ENCODE results near the gene CD59.
"Not testable (repeated sequence)": the region's sequence is repeated elsewhere in the genome, so short reads cannot be mapped to it uniquely, and the experiment has no call there.

The CD59 gene

GRCh38 chr11:33709466-33709865 is 26.8 kb downstream of the CD59 start:
- H3K36me3 ChIP-seq (ENCODE audit: insufficient read depth, low read depth, low read length) = peaks cover 35% of the 10 kb centered on the region
- H3K27ac ChIP-seq (ENCODE audit: low read length) = no peak overlapping the region
- H3K9ac ChIP-seq (ENCODE audit: low read depth, low read length) = no peak overlapping the region
- no peaks in the 10 kb centered on the region for H3K4me1 ChIP-seq (ENCODE audit: insufficient read depth, low read length)
- no peaks in the 10 kb centered on the region for H3K9me3 ChIP-seq (ENCODE audit: insufficient read depth, low read depth, low read length)
- H3K27me3 ChIP-seq (ENCODE audit: insufficient read depth, low read length) = no peaks in the 10 kb centered on the region
- no peak overlapping the region for H3K4me3 ChIP-seq (ENCODE audit: low read length)

DNA sequence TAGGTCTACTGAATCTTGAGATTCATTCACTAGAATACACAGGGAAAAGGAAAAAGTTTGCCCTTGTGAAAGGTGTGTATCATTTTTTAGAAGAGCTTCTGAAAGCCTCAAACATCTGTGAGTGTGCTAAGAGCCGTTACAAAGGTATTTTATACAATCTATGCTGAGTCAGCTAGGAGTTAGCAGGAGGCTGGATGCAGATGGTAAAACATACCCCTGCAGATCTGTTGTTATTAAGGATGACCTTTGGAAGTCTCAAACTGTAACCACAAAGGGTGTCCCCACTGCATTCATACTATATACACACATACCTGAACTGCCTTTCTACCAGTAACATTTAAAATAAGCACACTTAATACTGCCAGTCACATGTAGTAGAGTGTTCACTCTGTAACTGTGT is 27.2 kb downstream of the CD59 start:
- H3K36me3 ChIP-seq (ENCODE audit: insufficient read depth, low read depth, low read length) = peaks cover 30% of the 10 kb centered on the region

DNA sequence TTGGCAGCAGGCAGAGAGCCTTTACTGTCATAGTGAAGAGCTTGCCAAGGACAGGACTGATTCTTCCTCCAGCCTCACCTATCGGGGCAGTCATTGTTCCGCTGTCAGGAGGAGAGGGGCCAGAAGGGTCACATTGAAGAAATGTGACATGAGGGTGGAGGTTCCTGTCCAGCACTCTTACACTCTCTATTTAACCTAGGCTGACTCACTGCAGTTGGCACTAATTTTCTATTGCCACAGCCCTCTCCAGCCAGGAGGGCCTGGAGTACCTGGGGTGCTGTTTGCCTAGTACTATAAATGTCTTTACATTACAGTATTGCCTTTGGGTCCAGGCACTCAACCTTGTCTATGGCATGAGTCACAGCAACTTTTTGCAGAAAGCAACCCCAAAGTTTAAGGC is 28.4 kb downstream of the CD59 start:
- not testable (repeated sequence) for H3K27me3 ChIP-seq (ENCODE audit: insufficient read depth, low read length); H3K4me3 ChIP-seq (ENCODE audit: low read length); H3K9ac ChIP-seq (ENCODE audit: low read depth, low read length); H3K4me1 ChIP-seq (ENCODE audit: insufficient read depth, low read length); H3K9me3 ChIP-seq (ENCODE audit: insufficient read depth, low read depth, low read length); H3K27ac ChIP-seq (ENCODE audit: low read length)
- peaks cover 24% of the 10 kb centered on the region for H3K36me3 ChIP-seq (ENCODE audit: insufficient read depth, low read depth, low read length)

More for the DNA sequence above, 27.2 kb downstream of the CD59 start:
- Histone ChIP-seq H3K4me1 (ENCODE audit: insufficient read depth, low read length) (no peaks in the 10 kb centered on the region), H3K9ac (ENCODE audit: low read depth, low read length) (no peak overlapping the region), H3K9me3 (ENCODE audit: insufficient read depth, low read depth, low read length) (no peaks in the 10 kb centered on the region), H3K27ac (ENCODE audit: low read length) (no peak overlapping the region), H3K27me3 (ENCODE audit: insufficient read depth, low read length) (no peaks in the 10 kb centered on the region), H3K4me3 (ENCODE audit: low read length) (no peak overlapping the region)

DNA sequence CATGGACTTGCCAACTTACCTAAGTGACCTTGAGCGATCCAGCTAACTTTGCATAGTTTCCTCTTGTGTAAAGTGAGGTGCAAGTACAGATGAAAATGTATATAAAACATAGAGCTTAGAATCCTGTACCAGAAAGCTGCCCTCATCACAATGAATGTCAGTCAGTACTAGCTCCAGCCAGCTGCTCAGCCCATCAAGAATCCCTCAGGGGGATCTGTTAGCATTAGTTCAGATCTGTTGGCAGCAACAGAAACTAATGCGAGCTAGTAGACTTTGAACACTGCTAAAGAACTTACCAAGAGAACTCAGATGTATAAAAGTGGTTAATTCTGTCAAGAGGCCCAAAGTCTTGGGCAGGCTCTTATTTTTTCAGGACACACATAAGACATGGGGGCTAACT is 29.3 kb downstream of the CD59 start:
- no peaks in the 10 kb centered on the region for H3K27me3 ChIP-seq (ENCODE audit: insufficient read depth, low read length)
- H3K36me3 ChIP-seq (ENCODE audit: insufficient read depth, low read depth, low read length) = peaks cover 21% of the 10 kb centered on the region
- H3K4me3 ChIP-seq (ENCODE audit: low read length) = no peak overlapping the region
- H3K9ac ChIP-seq (ENCODE audit: low read depth, low read length) = no peak overlapping the region
- H3K27ac ChIP-seq (ENCODE audit: low read length) = no peak overlapping the region
- no peaks in the 10 kb centered on the region for H3K4me1 ChIP-seq (ENCODE audit: insufficient read depth, low read length)
- H3K9me3 ChIP-seq (ENCODE audit: insufficient read depth, low read depth, low read length) = no peaks in the 10 kb centered on the region

GRCh38 chr11:33706546-33706945 is 29.7 kb downstream of the CD59 start:
- Histone ChIP-seq H3K4me1 (ENCODE audit: insufficient read depth, low read length) (no peaks in the 10 kb centered on the region), H3K4me3 (ENCODE audit: low read length) (no peak overlapping the region), H3K9me3 (ENCODE audit: insufficient read depth, low read depth, low read length) (no peaks in the 10 kb centered on the region), H3K9ac (ENCODE audit: low read depth, low read length) (no peak overlapping the region), H3K27ac (ENCODE audit: low read length) (no peak overlapping the region), H3K36me3 (ENCODE audit: insufficient read depth, low read depth, low read length) (peaks cover 21% of the 10 kb centered on the region), H3K27me3 (ENCODE audit: insufficient read depth, low read length) (no peaks in the 10 kb centered on the region)

GRCh38 chr11:33704240-33705002 is 31.8 kb downstream of the CD59 start:
- H3K9me3 ChIP-seq (ENCODE audit: insufficient read depth, low read depth, low read length) = no peaks in the 10 kb centered on the region
- H3K4me3 ChIP-seq (ENCODE audit: low read length) = no peak overlapping the region
- H3K9ac ChIP-seq (ENCODE audit: low read depth, low read length) = no peak overlapping the region
- peaks cover 7% of the 10 kb centered on the region for H3K27me3 ChIP-seq (ENCODE audit: insufficient read depth, low read length)
- H3K27ac ChIP-seq (ENCODE audit: low read length) = no peak overlapping the region
- H3K36me3 ChIP-seq (ENCODE audit: insufficient read depth, low read depth, low read length) = peaks cover 10% of the 10 kb centered on the region
- no peaks in the 10 kb centered on the region for H3K4me1 ChIP-seq (ENCODE audit: insufficient read depth, low read length)

DNA sequence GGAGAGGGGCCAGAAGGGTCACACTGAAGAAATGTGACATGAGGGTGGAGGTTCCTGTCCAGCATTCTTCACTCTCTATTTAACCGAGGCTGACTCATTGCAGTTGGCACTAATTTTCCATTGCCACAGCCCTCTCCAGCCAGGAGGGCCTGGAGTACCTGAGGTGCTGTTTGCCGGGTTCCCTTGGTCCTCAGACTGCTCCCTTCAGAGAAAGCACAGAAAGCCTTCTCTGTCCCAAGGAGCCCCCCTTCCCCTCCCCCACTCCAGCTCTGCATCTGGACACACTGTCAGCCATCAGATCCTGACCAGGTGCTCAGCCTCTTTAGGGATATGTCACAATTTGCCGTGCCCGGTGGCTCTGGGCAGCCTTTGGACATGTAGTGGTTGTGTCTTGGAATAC is 32.4 kb downstream of the CD59 start:
- no peak overlapping the region for H3K4me3 ChIP-seq (ENCODE audit: low read length)
- H3K9ac ChIP-seq (ENCODE audit: low read depth, low read length) = no peak overlapping the region
- H3K27me3 ChIP-seq (ENCODE audit: insufficient read depth, low read length) = peaks cover 11% of the 10 kb centered on the region
- no peak overlapping the region for H3K27ac ChIP-seq (ENCODE audit: low read length)
- no peaks in the 10 kb centered on the region for H3K4me1 ChIP-seq (ENCODE audit: insufficient read depth, low read length)
- no peaks in the 10 kb centered on the region for H3K9me3 ChIP-seq (ENCODE audit: insufficient read depth, low read depth, low read length)
- peaks cover 4% of the 10 kb centered on the region for H3K36me3 ChIP-seq (ENCODE audit: insufficient read depth, low read depth, low read length)

- Histone ChIP-seq H3K27ac (ENCODE audit: low read length) (no peak overlapping the region), H3K27me3 (ENCODE audit: insufficient read depth, low read length) (peaks cover 11% of the 10 kb centered on the region), H3K9ac (ENCODE audit: low read depth, low read length) (no peak overlapping the region), H3K36me3 (ENCODE audit: insufficient read depth, low read depth, low read length) (no peaks in the 10 kb centered on the region), H3K4me1 (ENCODE audit: insufficient read depth, low read length) (no peaks in the 10 kb centered on the region), H3K9me3 (ENCODE audit: insufficient read depth, low read depth, low read length) (no peaks in the 10 kb centered on the region), H3K4me3 (ENCODE audit: low read length) (no peak overlapping the region)
Observed at GRCh38 chr11:33703234-33703633, 33.0 kb downstream of the CD59 start.

DNA sequence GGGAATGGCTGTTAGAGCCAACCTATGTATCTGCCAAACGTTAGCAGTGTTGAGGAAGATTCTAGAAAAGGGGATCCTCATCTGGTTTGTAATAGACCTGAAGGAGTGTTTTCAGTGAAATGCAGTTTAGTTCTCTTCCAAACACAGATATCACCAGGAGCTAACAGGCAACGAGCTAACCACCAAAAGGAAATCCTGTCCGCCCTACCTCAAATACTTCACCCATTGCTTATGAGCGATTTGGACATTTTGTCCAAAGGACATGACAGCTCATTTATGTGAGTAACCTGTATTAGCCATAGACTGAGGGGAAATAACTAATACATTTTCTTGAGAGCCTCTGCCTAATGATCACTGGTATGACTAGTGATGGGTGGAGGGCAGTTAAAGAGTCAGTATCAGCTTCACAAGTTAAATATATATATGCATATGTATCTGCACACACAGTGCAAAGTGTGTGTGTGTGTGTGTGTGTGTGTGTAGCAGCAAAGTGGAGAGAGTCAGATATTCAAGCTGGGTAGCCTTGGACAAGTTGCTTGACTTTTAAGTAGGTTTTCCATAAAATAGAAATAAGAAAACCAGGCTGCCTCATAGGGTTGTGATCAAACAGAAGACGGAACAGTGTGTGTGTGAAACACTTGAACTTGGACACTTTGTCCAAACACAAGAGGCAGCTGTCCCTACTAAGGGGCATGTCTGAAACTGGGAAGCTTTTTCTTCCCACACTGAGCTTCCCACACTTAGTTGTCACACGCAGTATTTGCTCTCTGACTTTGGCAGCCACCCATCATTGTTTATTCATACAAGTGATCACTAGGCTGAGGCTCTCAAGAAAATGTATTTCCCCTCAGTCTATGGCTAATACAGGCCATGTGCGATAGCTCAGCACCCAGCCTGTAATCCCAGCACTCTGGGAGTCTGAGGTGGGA is 34.7 kb downstream of the CD59 start:
- Histone ChIP-seq H3K27ac (ENCODE audit: low read length) (no peak overlapping the region), H3K4me1 (ENCODE audit: insufficient read depth, low read length) (no peaks in the 10 kb centered on the region), H3K9ac (ENCODE audit: low read depth, low read length) (peak overlapping the region; percentile 62; the same call in 1 of the 2 replicates), H3K9me3 (ENCODE audit: insufficient read depth, low read depth, low read length) (no peaks in the 10 kb centered on the region), H3K27me3 (ENCODE audit: insufficient read depth, low read length) (peaks cover 11% of the 10 kb centered on the region), H3K36me3 (ENCODE audit: insufficient read depth, low read depth, low read length) (no peaks in the 10 kb centered on the region), H3K4me3 (ENCODE audit: low read length) (peak overlapping the region; percentile 59)

- no peaks in the 10 kb centered on the region for H3K9me3 ChIP-seq (ENCODE audit: insufficient read depth, low read depth, low read length)
- peaks cover 2% of the 10 kb centered on the region; the same call in 1 of the 2 replicates for H3K4me1 ChIP-seq (ENCODE audit: insufficient read depth, low read length)
- H3K4me3 ChIP-seq (ENCODE audit: low read length) = peak within 1 kb of the TSS; percentile 69
- H3K27me3 ChIP-seq (ENCODE audit: insufficient read depth, low read length) = peaks cover 11% of the 10 kb centered on the region
- peak within 1 kb of the TSS; percentile 62; the same call in 1 of the 2 replicates for H3K9ac ChIP-seq (ENCODE audit: low read depth, low read length)
- no peaks in the 10 kb centered on the region for H3K36me3 ChIP-seq (ENCODE audit: insufficient read depth, low read depth, low read length)
- no peak within 1 kb of the TSS for H3K27ac ChIP-seq (ENCODE audit: low read length)
Observed at GRCh38 chr11:33700502-33701271, 35.5 kb downstream of the CD59 start, which contains the start of gene C11orf91. TSS of gene C11orf91 (minus strand) at chr11:33700826. CDS start at chr11:33700740, 86 bp downstream.

- no peaks in the 10 kb centered on the region for H3K36me3 ChIP-seq (ENCODE audit: insufficient read depth, low read depth, low read length)
- H3K4me3 ChIP-seq (ENCODE audit: low read length) = peak overlapping the region; percentile 69; the same call in 1 of the 2 replicates
- peaks cover 11% of the 10 kb centered on the region for H3K27me3 ChIP-seq (ENCODE audit: insufficient read depth, low read length)
- H3K9ac ChIP-seq (ENCODE audit: low read depth, low read length) = peak overlapping the region; percentile 30; the same call in 1 of the 2 replicates
- H3K4me1 ChIP-seq (ENCODE audit: insufficient read depth, low read length) = peaks cover 8% of the 10 kb centered on the region; the same call in 1 of the 2 replicates
- H3K9me3 ChIP-seq (ENCODE audit: insufficient read depth, low read depth, low read length) = no peaks in the 10 kb centered on the region
- H3K27ac ChIP-seq (ENCODE audit: low read length) = no peak overlapping the region
Observed at GRCh38 chr11:33700063-33700501, 36.1 kb downstream of the CD59 start.
